HepG2 (cell line): ENCODE measurements around the gene PARP3. TPM values are rescaled to one million over a fixed set of nuclear protein-coding genes. Genes with fewer than 3 reads are reported as not detected.

Source experiments
- ATAC-seq: fragments of 200-7000 bp; cut with Tn5 transposase; 3 replicates; pipeline ENCODE4 v1.9.1; 2020; ENCODE audit warnings: mild to moderate bottlenecking, moderate library complexity
- BruUV-seq: library from RNA; stranded (reverse); fragments of 400-500 nt; replicated peaks from 2 replicates; lab custom pipeline; 2021; lab: Mats Ljungman, UMichigan
- CTCF ChIA-PET: fragments of 300-600 bp; formaldehyde crosslinking; extraction: SDS; loops from one replicate; lab custom pipeline; 2021; ENCODE audit warnings: low total read pairs, inconsistent platforms, low intra/inter-chr PET ratio; lab: Yijun Ruan, JAX
- POLR2A ChIA-PET: fragments of 350-600 bp; sonication (Branson Sonifier 250); formaldehyde crosslinking; loops from one replicate; lab custom pipeline; 2020; ENCODE audit warnings: antibody characterized with exemption, inconsistent platforms; lab: Yijun Ruan, JAX
- DNase-seq: peaks from one replicate; pipeline ENCODE4 v3.0.0-alpha.2; 2015; ENCODE audit warnings: low spot score
- FAIRE-seq: peaks from 3 replicates; lab custom pipeline; 2011; peaks lifted over from hg19 to GRCh38; lab: Jason Lieb, UNC
- H2AFZ ChIP-seq: one replicate; pipeline ENCODE4 v1.6.1; 2011; ENCODE audit warnings: low read length, inconsistent platforms
- H3K27ac ChIP-seq: fragments of 300-600 bp; 3 replicates; pipeline ENCODE4 v1.8.0; 2011; ENCODE audit warnings: mixed run types, mild to moderate bottlenecking, mixed read lengths, low read length, inconsistent platforms; ENCODE audit not compliant: insufficient read depth; ENCODE audit errors: extremely low read length
- H3K27me3 ChIP-seq, 2 experiments: fragments of 200-600 bp in 1 of 2; 2 replicates in 1 of 2; 3 replicates in 1 of 2; pipeline versions ENCODE4 v1.6.0 to v1.8.0; 2011; ENCODE audit warnings: low read length in 2 of 2, mild to moderate bottlenecking in 2 of 2, moderate library complexity in 2 of 2, inconsistent platforms in 1 of 2; ENCODE audit not compliant: insufficient read depth in 2 of 2, control insufficient read depth in 1 of 2
- H3K36me3 ChIP-seq, 2 experiments: fragments of 200-600 bp in 1 of 2; replicated peaks in 1 of 2; 2 replicates in 1 of 2; 3 replicates in 1 of 2; pipeline versions ENCODE4 v1.5.1 to v1.8.0; 2011; ENCODE audit warnings: low read length in 2 of 2, inconsistent platforms in 1 of 2; ENCODE audit not compliant: insufficient read depth in 2 of 2, control insufficient read depth in 1 of 2
- H3K4me1 ChIP-seq: 2 replicates; pipeline ENCODE4 v1.5.1; 2012; ENCODE audit warnings: low read length, inconsistent platforms; ENCODE audit not compliant: insufficient read depth
- H3K4me2 ChIP-seq: 2 replicates; pipeline ENCODE4 v1.6.0; 2011; ENCODE audit warnings: low read depth, low read length, inconsistent platforms
- H3K4me3 ChIP-seq, 3 experiments: fragments of 200-600 bp in 1 of 3; sonication (generic), shearing (Covaris generic) in 1 of 3; replicated peaks in 1 of 3; 2 replicates each; pipeline ENCODE4 v1.5.1; 2011 to 2016; ENCODE audit warnings: low read length in 3 of 3, inconsistent platforms in 2 of 3, low read depth in 2 of 3, mild to moderate bottlenecking in 2 of 3, control low read depth in 1 of 3, mixed read lengths in 1 of 3; ENCODE audit not compliant: insufficient read depth in 1 of 3
- H3K79me2 ChIP-seq: one replicate; pipeline ENCODE4 v1.6.1; 2011; ENCODE audit warnings: low read length, inconsistent platforms; ENCODE audit not compliant: insufficient read depth
- H3K9ac ChIP-seq: 2 replicates; pipeline ENCODE4 v1.6.0; 2011; ENCODE audit warnings: mild to moderate bottlenecking, low read depth, low read length, inconsistent platforms; ENCODE audit not compliant: insufficient read depth
- H3K9me3 ChIP-seq: 2 replicates; pipeline ENCODE4 v1.5.1; 2012; ENCODE audit warnings: mild to moderate bottlenecking, low read length
- H4K20me1 ChIP-seq: 2 replicates; pipeline ENCODE4 v1.6.0; 2011; ENCODE audit warnings: inconsistent platforms, mild to moderate bottlenecking, low read length, moderate library complexity; ENCODE audit not compliant: insufficient read depth
- POLR2A ChIP-seq, 2 experiments: IDR thresholded peaks; 2 replicates each; pipeline ENCODE4 v1.6.1; 2011; ENCODE audit warnings: low read depth in 2 of 2, low read length in 2 of 2, mild to moderate bottlenecking in 1 of 2, moderate library complexity in 1 of 2; ENCODE audit not compliant: insufficient read depth in 1 of 2
- RORA ChIP-seq: sonication (generic); formaldehyde crosslinking; IDR thresholded peaks from 2 replicates; pipeline ENCODE4 v1.5.0; 2020; ENCODE audit warnings: mild to moderate bottlenecking, missing genetic modification reagents, moderate library complexity
- ZNF501 ChIP-seq: sonication (generic); formaldehyde crosslinking; IDR thresholded peaks from 2 replicates; pipeline ENCODE4 v1.5.1; 2020; ENCODE audit warnings: mild to moderate bottlenecking, moderate library complexity, missing genetic modification reagents
- WGBS: methylation state at CpG from one replicate; pipeline ENCODE4 v1.1.6; 2017; ENCODE audit warnings: low lambda C conversion rate; 5-methylcytosine and 5-hydroxymethylcytosine counted together
- in situ Hi-C: cut with HindIII; loops from 2 replicates; pipeline ENCODE4 v1.10.0; 2017; ENCODE audit warnings: low pct_unique_long_range_greater_than_20kb; ENCODE audit not compliant: extremely low pct_ligation_motif_present
- intact Hi-C: fragments of 100-400 bp; cut with micrococcal nuclease; formaldehyde crosslinking; loops from one replicate; pipeline ENCODE4 v1.10.0; 2022; ENCODE audit not compliant: unreplicated experiment
- polyA plus RNA-seq, 8 experiments: library from polyadenylated mRNA; depleted of rRNA in 3 of 8; stranded (reverse) in 7 of 8; unstranded in 1 of 8; fragments of >200 nt; fragmentation: Illumina TruSeq in 4 of 8; extraction: Trizol in 4 of 8; gene quantifications; 2 replicates each; pipeline versions ENCODE4 v1.2.1 to v1.2.3, GENCODE V29; 2011 to 2016; ENCODE audit warnings: low read depth in 4 of 8, missing spikeins in 1 of 8, mixed read lengths in 1 of 8; ENCODE audit not compliant: insufficient read depth in 1 of 8
- total RNA-seq, 5 experiments: library from RNA; depleted of rRNA; stranded (reverse); fragments of >200 nt; fragmentation: Illumina TruSeq; extraction: Trizol; gene quantifications; 2 replicates each; pipeline ENCODE4 v1.2.3, GENCODE V29; 2016; ENCODE audit warnings: low read depth in 1 of 5
- TF ChIP-seq, protein P1 (sequence below): sonication (generic); formaldehyde crosslinking; IDR thresholded peaks from 2 replicates; pipeline ENCODE4 v1.4.0; 2020; ENCODE audit warnings: missing genetic modification reagents
- TF ChIP-seq, protein P2 (sequence below): IDR thresholded peaks from 2 replicates; pipeline ENCODE4 v1.6.1; 2016; ENCODE audit warnings: missing biosample characterization, missing genetic modification reagents, low read depth
- TF ChIP-seq, protein P3 (sequence below): sonication (generic); formaldehyde crosslinking; IDR thresholded peaks from 2 replicates; pipeline ENCODE4 v1.4.0; 2020; ENCODE audit warnings: missing genetic modification reagents, mild to moderate bottlenecking, borderline replicate concordance

Gene PARP3
- total and polyA plus RNA-seq, 2 of the 13 experiments (the other 11 are each of a cell fraction or from before 2014, with no cell fraction given), result 11.2 to 21.5 TPM

DNA sequence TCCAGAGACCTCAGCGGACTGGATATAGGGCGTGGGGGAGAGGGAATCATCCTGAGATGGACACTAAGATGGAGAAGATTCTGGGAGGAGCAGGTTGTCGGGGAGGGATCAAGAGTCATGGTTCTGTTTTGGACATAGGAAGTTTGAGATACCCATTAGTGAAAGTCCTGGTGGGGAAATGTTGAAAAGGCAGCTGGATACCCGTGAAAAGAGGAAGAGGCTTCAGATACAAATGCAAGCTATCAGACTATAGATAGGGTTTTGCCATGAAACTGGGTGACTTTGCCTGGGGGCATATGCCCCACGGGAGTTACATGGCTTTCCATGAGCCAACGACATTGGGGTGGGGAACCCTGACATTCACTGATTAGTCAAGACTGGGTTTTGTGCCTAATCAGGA is 11.9 kb downstream of the PARP3 start:
- no peaks in the 10 kb centered on the region for H3K27me3 ChIP-seq
- CTCF ChIA-PET, result no interaction called here
- H3K9me3 ChIP-seq, result no peaks in the 10 kb centered on the region
- FAIRE-seq (no peak), ATAC-seq (no peak), DNase-seq (no peak)
- no peak overlapping the region for H3K4me3 ChIP-seq
- no peaks in the 10 kb centered on the region for H3K79me2 ChIP-seq
- no peaks in the 10 kb centered on the region for H4K20me1 ChIP-seq
- peaks cover 20% of the 10 kb centered on the region for H3K4me1 ChIP-seq
- intact Hi-C loops, result no loop called here
- no peak overlapping the region for H2AFZ ChIP-seq
- POLR2A ChIA-PET, result interaction anchor here (2.0 kb wide), 1 partner anchor 11 kb away, joined by 5 read pairs; no protein-coding TSS in a partner anchor
- 21% methylated on average over 6 of the region's 6 CpGs for WGBS
- H3K27ac ChIP-seq, result no peak overlapping the region
- TF ChIP-seq, protein P1, sequence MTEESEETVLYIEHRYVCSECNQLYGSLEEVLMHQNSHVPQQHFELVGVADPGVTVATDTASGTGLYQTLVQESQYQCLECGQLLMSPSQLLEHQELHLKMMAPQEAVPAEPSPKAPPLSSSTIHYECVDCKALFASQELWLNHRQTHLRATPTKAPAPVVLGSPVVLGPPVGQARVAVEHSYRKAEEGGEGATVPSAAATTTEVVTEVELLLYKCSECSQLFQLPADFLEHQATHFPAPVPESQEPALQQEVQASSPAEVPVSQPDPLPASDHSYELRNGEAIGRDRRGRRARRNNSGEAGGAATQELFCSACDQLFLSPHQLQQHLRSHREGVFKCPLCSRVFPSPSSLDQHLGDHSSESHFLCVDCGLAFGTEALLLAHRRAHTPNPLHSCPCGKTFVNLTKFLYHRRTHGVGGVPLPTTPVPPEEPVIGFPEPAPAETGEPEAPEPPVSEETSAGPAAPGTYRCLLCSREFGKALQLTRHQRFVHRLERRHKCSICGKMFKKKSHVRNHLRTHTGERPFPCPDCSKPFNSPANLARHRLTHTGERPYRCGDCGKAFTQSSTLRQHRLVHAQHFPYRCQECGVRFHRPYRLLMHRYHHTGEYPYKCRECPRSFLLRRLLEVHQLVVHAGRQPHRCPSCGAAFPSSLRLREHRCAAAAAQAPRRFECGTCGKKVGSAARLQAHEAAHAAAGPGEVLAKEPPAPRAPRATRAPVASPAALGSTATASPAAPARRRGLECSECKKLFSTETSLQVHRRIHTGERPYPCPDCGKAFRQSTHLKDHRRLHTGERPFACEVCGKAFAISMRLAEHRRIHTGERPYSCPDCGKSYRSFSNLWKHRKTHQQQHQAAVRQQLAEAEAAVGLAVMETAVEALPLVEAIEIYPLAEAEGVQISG, result no peak
- TF ChIP-seq, protein P2, sequence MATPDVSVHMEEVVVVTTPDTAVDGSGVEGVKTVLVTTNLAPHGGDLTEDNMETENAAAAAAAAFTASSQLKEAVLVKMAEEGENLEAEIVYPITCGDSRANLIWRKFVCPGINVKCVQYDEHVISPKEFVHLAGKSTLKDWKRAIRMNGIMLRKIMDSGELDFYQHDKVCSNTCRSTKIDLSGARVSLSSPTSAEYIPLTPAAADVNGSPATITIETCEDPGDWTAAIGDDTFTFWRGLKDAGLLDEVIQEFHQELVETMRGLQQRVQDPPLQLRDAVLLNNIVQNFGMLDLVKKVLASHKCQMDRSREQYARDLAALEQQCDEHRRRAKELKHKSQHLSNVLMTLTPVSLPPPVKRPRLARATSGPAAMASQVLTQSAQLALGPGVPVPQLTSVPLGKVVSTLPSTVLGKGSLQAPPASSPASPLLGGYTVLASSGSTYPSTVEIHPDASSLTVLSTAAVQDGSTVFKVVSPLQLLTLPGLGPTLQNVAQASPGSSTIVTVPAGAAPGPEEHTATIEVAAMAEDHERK (CRISPR knock-in tag), result no peak
- TF ChIP-seq ZNF501 (CRISPR knock-in tag) (no peak), RORA (CRISPR knock-in tag) (no peak), POLR2A (IDR thresholded peaks at IDR 0.05; ENCODE audit: insufficient read depth in 1 of 2, low read depth in 2 of 2, low read length in 2 of 2) (no peak)
- TF ChIP-seq, protein P3, sequence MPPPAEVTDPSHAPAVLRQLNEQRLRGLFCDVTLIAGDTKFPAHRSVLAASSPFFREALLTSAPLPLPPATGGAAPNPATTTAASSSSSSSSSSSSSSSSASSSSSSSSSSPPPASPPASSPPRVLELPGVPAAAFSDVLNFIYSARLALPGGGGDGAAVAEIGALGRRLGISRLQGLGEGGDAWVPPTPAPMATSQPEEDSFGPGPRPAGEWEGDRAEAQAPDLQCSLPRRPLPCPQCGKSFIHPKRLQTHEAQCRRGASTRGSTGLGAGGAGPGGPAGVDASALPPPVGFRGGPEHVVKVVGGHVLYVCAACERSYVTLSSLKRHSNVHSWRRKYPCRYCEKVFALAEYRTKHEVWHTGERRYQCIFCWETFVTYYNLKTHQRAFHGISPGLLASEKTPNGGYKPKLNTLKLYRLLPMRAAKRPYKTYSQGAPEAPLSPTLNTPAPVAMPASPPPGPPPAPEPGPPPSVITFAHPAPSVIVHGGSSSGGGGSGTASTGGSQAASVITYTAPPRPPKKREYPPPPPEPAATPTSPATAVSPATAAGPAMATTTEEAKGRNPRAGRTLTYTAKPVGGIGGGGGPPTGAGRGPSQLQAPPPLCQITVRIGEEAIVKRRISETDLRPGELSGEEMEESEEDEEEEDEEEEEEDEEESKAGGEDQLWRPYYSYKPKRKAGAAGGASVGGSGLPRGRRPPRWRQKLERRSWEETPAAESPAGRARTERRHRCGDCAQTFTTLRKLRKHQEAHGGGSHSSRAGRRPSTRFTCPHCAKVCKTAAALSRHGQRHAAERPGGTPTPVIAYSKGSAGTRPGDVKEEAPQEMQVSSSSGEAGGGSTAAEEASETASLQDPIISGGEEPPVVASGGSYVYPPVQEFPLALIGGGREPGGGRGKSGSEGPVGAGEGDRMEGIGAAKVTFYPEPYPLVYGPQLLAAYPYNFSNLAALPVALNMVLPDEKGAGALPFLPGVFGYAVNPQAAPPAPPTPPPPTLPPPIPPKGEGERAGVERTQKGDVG, result no peak
- TF ChIP-seq, all 625 proteins: peak for 0
- BruUV-seq, result no TSS peak
- Histone ChIP-seq H3K36me3 (peaks cover 0 to 6% of the 10 kb centered on the region in 2 experiments; a peak in 2 of 5 replicates), H3K9ac (no peak overlapping the region), H3K4me2 (no peak overlapping the region)
- in situ Hi-C loops, result no loop called here
